Stimulated activated CD4-positive, alpha-beta T cell treated with anti-CD3 and anti-CD28 coated beads, Interleukin-4, amount 100 ng/mL, for 1 hour (primary cell): Measurements from ENCODE around the gene DENND10.
"Not testable (repeated sequence)": the region's sequence is repeated elsewhere in the genome, so short reads cannot be mapped to it uniquely, and the experiment has no call there.

Source experiments
- DNase-seq: peaks from one replicate; pipeline ENCODE4 v3.0.0-alpha.2; 2020

The DENND10 gene, protein sequence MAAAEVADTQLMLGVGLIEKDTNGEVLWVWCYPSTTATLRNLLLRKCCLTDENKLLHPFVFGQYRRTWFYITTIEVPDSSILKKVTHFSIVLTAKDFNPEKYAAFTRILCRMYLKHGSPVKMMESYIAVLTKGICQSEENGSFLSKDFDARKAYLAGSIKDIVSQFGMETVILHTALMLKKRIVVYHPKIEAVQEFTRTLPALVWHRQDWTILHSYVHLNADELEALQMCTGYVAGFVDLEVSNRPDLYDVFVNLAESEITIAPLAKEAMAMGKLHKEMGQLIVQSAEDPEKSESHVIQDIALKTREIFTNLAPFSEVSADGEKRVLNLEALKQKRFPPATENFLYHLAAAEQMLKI

GRCh38 chr10:119103903-119104653 is at the start of gene DENND10:
TSS of gene DENND10 (plus strand) at chr10:119104113. CDS start at chr10:119104143, 30 bp downstream.
- peak; percentile 79 for DNase-seq

- DNase-seq = no peak
These were observed 48.4 kb upstream of the DENND10 start for GRCh38 chr10:119055472-119055871.

GRCh38 chr10:119058010-119058409 is 45.9 kb upstream of the DENND10 start:
- no peak for DNase-seq

DNA sequence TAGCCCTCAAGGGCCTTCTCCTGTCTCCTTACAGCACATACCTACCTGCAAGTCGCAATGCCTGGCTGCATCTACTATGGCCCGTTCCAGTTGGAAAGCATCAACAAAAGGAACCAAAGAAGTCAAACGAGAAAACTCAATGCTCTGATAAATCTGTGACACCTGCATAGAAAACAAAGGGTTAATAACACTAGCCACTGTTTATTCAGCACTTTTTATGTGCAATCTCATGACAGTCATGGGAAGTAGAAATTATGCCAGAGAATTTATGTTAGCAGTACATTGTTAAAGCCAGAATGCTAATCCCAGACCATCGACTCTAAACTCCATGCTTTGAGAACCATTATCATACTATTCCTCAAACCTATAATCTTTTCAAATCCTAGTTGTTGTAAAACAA is 44.4 kb upstream of the DENND10 start:
- DNase-seq = no peak

GRCh38 chr10:119060107-119060506 is 43.8 kb upstream of the DENND10 start:
- no peak for DNase-seq

DNA sequence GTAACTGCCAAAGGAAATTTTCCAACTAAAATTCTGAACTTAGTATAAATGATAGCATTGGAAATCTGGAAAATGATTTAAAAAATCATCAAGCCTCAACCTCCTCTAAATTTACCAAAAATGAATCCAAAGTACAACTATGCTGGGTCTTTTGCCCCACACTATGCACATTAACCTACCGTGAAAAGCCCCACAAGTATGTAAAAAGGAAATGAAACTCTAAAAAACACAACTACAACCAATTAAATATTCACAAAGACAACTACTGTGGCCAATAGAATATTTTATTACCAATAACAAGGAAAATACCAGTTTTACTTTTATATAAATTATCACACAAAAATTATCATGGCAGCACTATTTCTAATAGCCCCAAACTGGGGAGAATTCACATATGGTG is 42.6 kb upstream of the DENND10 start:
- DNase-seq = no peak

- no peak for DNase-seq
These were observed 42.0 kb upstream of the DENND10 start for GRCh38 chr10:119061926-119062325.

DNA sequence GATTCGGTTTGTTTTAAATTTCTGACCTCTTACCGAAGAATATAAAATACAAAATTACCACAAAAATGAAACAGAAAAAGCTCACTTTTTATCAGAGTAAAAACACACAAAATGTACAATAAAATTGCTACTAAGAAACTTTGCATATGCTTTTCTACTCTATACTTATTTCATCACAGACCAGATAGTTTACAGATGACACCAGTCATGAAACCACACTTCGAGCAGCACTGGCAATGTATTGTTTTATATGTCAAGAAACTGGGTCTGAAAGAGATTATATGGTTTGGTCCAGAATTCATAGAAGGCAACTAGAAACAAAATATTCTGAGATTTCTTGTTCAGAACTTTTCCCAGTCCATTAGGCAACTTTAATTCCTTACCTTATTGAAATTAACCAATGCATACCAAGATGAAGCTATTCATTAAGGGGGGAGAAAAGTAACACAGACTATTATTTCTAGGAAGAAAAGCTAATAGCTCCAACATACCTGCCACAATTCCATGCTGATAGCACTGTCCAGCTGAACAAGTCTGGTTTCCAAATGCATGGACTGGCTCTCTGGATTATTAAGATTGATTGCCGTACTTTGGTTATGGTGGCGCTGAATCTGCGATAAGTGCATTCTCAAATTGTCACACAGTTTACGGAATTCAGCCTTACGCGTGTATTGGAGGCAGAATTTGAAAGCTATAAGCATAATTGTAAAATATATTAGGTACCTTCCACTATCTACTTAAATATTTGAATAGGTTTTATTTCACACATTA is 33.3 kb upstream of the DENND10 start:
- DNase-seq = no peak

- no peak for DNase-seq
These were observed 30.3 kb upstream of the DENND10 start for GRCh38 chr10:119073584-119073983.

GRCh38 chr10:119078422-119079179 is 25.3 kb upstream of the DENND10 start:
- DNase-seq = no peak

GRCh38 chr10:119079599-119080520 is 24.1 kb upstream of the DENND10 start:
- DNase-seq = peak; percentile 65

- peak; percentile 92 for DNase-seq
These were observed 23.2 kb upstream of the DENND10 start, which contains the start of gene EIF3A for GRCh38 chr10:119080521-119081259. TSS of gene EIF3A (minus strand) at chr10:119080817. CDS start at chr10:119080676, 141 bp downstream.

DNA sequence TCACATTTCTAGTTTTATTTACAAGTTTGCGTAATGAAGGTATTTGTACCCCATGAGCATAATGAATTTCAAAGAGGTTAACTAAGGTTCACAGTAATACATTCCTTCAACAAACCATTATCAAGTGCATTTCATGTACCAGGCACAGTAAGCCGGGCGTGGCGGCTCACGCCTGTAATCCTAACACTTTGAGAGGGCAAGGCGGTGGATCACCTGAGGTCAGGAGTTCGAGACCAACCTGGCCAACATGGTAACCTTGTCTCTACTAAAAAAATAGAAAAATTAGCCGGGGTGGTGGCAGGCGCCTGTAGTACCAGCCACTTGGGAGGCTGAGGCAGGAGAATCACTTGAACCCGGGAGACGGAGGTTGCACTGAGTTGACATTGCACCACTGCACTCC is 19.0 kb upstream of the DENND10 start:
- DNase-seq = no peak

- no peak for DNase-seq
These were observed 16.5 kb upstream of the DENND10 start for GRCh38 chr10:119087271-119087882.

- peak; percentile 11 for DNase-seq
These were observed 13.7 kb upstream of the DENND10 start for GRCh38 chr10:119090026-119090795.

DNA sequence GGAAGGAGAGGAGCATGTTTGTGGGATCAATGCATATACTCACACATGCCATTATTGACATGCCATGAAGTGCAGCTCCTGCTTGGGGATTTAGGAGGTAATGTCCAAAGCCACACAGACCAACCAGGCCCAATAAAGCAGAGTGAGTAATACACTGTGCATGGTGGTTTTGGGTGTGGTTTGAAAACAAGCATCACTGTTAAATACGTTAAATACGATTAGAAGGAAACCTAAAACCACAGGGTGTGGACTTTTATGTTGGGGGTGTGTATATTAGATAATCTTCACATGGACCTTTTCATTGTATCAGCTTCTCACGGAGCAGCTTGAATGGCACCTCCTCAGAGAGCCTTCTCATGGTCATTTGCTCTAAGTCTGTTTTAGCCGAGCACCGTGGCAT is 12.9 kb upstream of the DENND10 start:
- DNase-seq = no peak

DNA sequence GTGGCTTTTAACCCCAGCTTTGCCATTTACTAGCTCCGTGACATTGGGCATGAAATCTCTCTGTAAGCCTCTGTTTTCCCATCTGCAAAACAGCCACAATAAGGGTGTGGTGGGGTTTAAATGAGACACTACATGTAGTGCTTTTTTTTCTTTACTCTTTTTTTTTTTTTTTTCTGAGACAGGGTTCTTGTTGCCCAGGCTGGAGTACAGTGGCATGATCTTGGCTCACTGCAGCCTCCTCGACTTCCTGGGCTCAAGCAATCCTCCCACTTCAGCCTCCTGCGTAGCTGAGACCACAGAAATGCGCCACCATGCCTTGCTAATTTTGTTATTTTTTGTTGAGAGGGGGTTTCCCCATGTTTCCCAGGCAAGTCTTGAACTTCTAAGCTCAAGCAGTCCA is 8.3 kb upstream of the DENND10 start:
- no peak for DNase-seq

GRCh38 chr10:119096641-119097415 is 7.1 kb upstream of the DENND10 start:
- DNase-seq = not testable (repeated sequence)

- no peak for DNase-seq
These were observed 5.3 kb upstream of the DENND10 start for GRCh38 chr10:119098576-119098975.
